HepG2 (cell line): ENCODE measurements around the gene ABCC10. TPM values are rescaled to one million over a fixed set of nuclear protein-coding genes. Genes with fewer than 3 reads are reported as not detected.

Experiments
- ATAC-seq: fragments of 200-7000 bp; cut with Tn5 transposase; 3 replicates; pipeline ENCODE4 v1.9.1; 2020; ENCODE audit warnings: mild to moderate bottlenecking, moderate library complexity
- BruUV-seq: library from RNA; stranded (reverse); fragments of 400-500 nt; replicated peaks from 2 replicates; lab custom pipeline; 2021; lab: Mats Ljungman, UMichigan
- CTCF ChIA-PET: fragments of 300-600 bp; formaldehyde crosslinking; extraction: SDS; loops from one replicate; lab custom pipeline; 2021; ENCODE audit warnings: low total read pairs, inconsistent platforms, low intra/inter-chr PET ratio; lab: Yijun Ruan, JAX
- POLR2A ChIA-PET: fragments of 350-600 bp; sonication (Branson Sonifier 250); formaldehyde crosslinking; loops from one replicate; lab custom pipeline; 2020; ENCODE audit warnings: antibody characterized with exemption, inconsistent platforms; lab: Yijun Ruan, JAX
- DNase-seq: peaks from one replicate; pipeline ENCODE4 v3.0.0-alpha.2; 2015; ENCODE audit warnings: low spot score
- FAIRE-seq: peaks from 3 replicates; lab custom pipeline; 2011; peaks lifted over from hg19 to GRCh38; lab: Jason Lieb, UNC
- H2AFZ ChIP-seq: one replicate; pipeline ENCODE4 v1.6.1; 2011; ENCODE audit warnings: low read length, inconsistent platforms
- H3K27ac ChIP-seq: fragments of 300-600 bp; 3 replicates; pipeline ENCODE4 v1.8.0; 2011; ENCODE audit warnings: mixed run types, mild to moderate bottlenecking, mixed read lengths, low read length, inconsistent platforms; ENCODE audit not compliant: insufficient read depth; ENCODE audit errors: extremely low read length
- H3K27me3 ChIP-seq, 2 experiments: fragments of 200-600 bp in 1 of 2; 2 replicates in 1 of 2; 3 replicates in 1 of 2; pipeline versions ENCODE4 v1.6.0 to v1.8.0; 2011; ENCODE audit warnings: low read length in 2 of 2, mild to moderate bottlenecking in 2 of 2, moderate library complexity in 2 of 2, inconsistent platforms in 1 of 2; ENCODE audit not compliant: insufficient read depth in 2 of 2, control insufficient read depth in 1 of 2
- H3K36me3 ChIP-seq, 2 experiments: fragments of 200-600 bp in 1 of 2; replicated peaks in 1 of 2; 2 replicates in 1 of 2; 3 replicates in 1 of 2; pipeline versions ENCODE4 v1.5.1 to v1.8.0; 2011; ENCODE audit warnings: low read length in 2 of 2, inconsistent platforms in 1 of 2; ENCODE audit not compliant: insufficient read depth in 2 of 2, control insufficient read depth in 1 of 2
- H3K4me1 ChIP-seq: 2 replicates; pipeline ENCODE4 v1.5.1; 2012; ENCODE audit warnings: low read length, inconsistent platforms; ENCODE audit not compliant: insufficient read depth
- H3K4me2 ChIP-seq: 2 replicates; pipeline ENCODE4 v1.6.0; 2011; ENCODE audit warnings: low read depth, low read length, inconsistent platforms
- H3K4me3 ChIP-seq, 3 experiments: fragments of 200-600 bp in 1 of 3; sonication (generic), shearing (Covaris generic) in 1 of 3; replicated peaks in 1 of 3; 2 replicates each; pipeline ENCODE4 v1.5.1; 2011 to 2016; ENCODE audit warnings: low read length in 3 of 3, inconsistent platforms in 2 of 3, low read depth in 2 of 3, mild to moderate bottlenecking in 2 of 3, control low read depth in 1 of 3, mixed read lengths in 1 of 3; ENCODE audit not compliant: insufficient read depth in 1 of 3
- H3K79me2 ChIP-seq: one replicate; pipeline ENCODE4 v1.6.1; 2011; ENCODE audit warnings: low read length, inconsistent platforms; ENCODE audit not compliant: insufficient read depth
- H3K9ac ChIP-seq: 2 replicates; pipeline ENCODE4 v1.6.0; 2011; ENCODE audit warnings: mild to moderate bottlenecking, low read depth, low read length, inconsistent platforms; ENCODE audit not compliant: insufficient read depth
- H3K9me3 ChIP-seq: 2 replicates; pipeline ENCODE4 v1.5.1; 2012; ENCODE audit warnings: mild to moderate bottlenecking, low read length
- H4K20me1 ChIP-seq: 2 replicates; pipeline ENCODE4 v1.6.0; 2011; ENCODE audit warnings: inconsistent platforms, mild to moderate bottlenecking, low read length, moderate library complexity; ENCODE audit not compliant: insufficient read depth
- AGO2 ChIP-seq: fragments of 200-400 bp; formaldehyde crosslinking; optimal IDR thresholded peaks from 2 replicates; pipeline ENCODE3; 2017; ENCODE audit warnings: mild to moderate bottlenecking, low read depth, low read length, moderate library complexity
- ATF4 ChIP-seq, 2 experiments: fragments of 450-650 bp in 1 of 2; sonication (generic) in 1 of 2; formaldehyde crosslinking; IDR thresholded peaks; 2 replicates each; pipeline versions ENCODE4 v1.5.0 to v1.8.0; 2020 to 2022; ENCODE audit warnings: mild to moderate bottlenecking in 1 of 2, missing genetic modification reagents in 1 of 2
- FOSL2 ChIP-seq: sonication (generic); formaldehyde crosslinking; IDR thresholded peaks from 2 replicates; pipeline ENCODE4 v1.4.0; 2020; ENCODE audit warnings: missing genetic modification reagents
- HNRNPL ChIP-seq: fragments of 200-400 bp; formaldehyde crosslinking; IDR thresholded peaks from 2 replicates; pipeline ENCODE4 v1.6.1; 2017; ENCODE audit warnings: mild to moderate bottlenecking, low read depth, low read length
- HOXA3 ChIP-seq: sonication (generic); formaldehyde crosslinking; IDR thresholded peaks from 2 replicates; pipeline ENCODE4 v1.5.0; 2020; ENCODE audit warnings: missing genetic modification reagents
- HOXD1 ChIP-seq: sonication (generic); formaldehyde crosslinking; IDR thresholded peaks from 2 replicates; pipeline ENCODE4 v1.5.0; 2020; ENCODE audit warnings: missing genetic modification reagents
- KDM1A ChIP-seq: IDR thresholded peaks from 2 replicates; pipeline ENCODE4 v1.6.1; 2016; ENCODE audit warnings: missing compliant biosample characterization
- KDM5A ChIP-seq: fragments of 200-600 bp; sonication (generic); IDR thresholded peaks from 2 replicates; pipeline ENCODE4 v1.7.0; 2018; ENCODE audit warnings: antibody characterized with exemption, mild to moderate bottlenecking, low read length, borderline replicate concordance
- LCORL ChIP-seq, 2 experiments: fragments of 450-650 bp in 1 of 2; sonication (generic) in 1 of 2; formaldehyde crosslinking in 1 of 2; IDR thresholded peaks; 2 replicates each; pipeline versions ENCODE4 v1.5.0 to v1.6.1; 2017 to 2020; ENCODE audit warnings: antibody characterized with exemption in 1 of 2, missing genetic modification reagents in 1 of 2
- MTA1 ChIP-seq: sonication (generic); formaldehyde crosslinking; IDR thresholded peaks from 2 replicates; pipeline ENCODE4 v1.4.0; 2020; ENCODE audit warnings: missing genetic modification reagents, mild to moderate bottlenecking, borderline replicate concordance
- MTF2 ChIP-seq: sonication (generic); formaldehyde crosslinking; IDR thresholded peaks from 2 replicates; pipeline ENCODE4 v1.5.0; 2020; ENCODE audit warnings: missing genetic modification reagents, borderline replicate concordance
- NR2C2 ChIP-seq: sonication (generic); formaldehyde crosslinking; IDR thresholded peaks from 2 replicates; pipeline ENCODE4 v1.4.0; 2020; ENCODE audit warnings: missing genetic modification reagents, mild to moderate bottlenecking, moderate library complexity, borderline replicate concordance
- PBX2 ChIP-seq: IDR thresholded peaks from 2 replicates; pipeline ENCODE4 v1.6.1; 2016; ENCODE audit warnings: control low read depth
- SNRNP70 ChIP-seq: fragments of 200-400 bp; formaldehyde crosslinking; IDR thresholded peaks from 2 replicates; pipeline ENCODE4 v1.6.1; 2017; ENCODE audit warnings: mild to moderate bottlenecking, low read depth, low read length, moderate library complexity
- SPEN ChIP-seq: sonication (generic); formaldehyde crosslinking; IDR thresholded peaks from 2 replicates; pipeline ENCODE4 v1.5.1; 2020; ENCODE audit warnings: low read depth, mild to moderate bottlenecking, missing genetic modification reagents
- TBP ChIP-seq: sonication (generic); formaldehyde crosslinking; IDR thresholded peaks from 2 replicates; pipeline ENCODE4 v1.5.0; 2020; ENCODE audit warnings: missing genetic modification reagents
- U2AF1 ChIP-seq: fragments of 200-400 bp; formaldehyde crosslinking; optimal IDR thresholded peaks from 2 replicates; pipeline ENCODE3; 2017; ENCODE audit warnings: mild to moderate bottlenecking, low read depth, low read length
- ZNF552 ChIP-seq: sonication (generic); formaldehyde crosslinking; IDR thresholded peaks from 2 replicates; pipeline ENCODE4 v1.9.0; 2022; ENCODE audit warnings: missing genetic modification reagents, mild to moderate bottlenecking, borderline replicate concordance
- ZNF576 ChIP-seq: sonication (generic); formaldehyde crosslinking; IDR thresholded peaks from 2 replicates; pipeline ENCODE4 v1.4.0; 2020; ENCODE audit warnings: mild to moderate bottlenecking, missing genetic modification reagents
- ZNF577 ChIP-seq: sonication (generic); formaldehyde crosslinking; IDR thresholded peaks from 2 replicates; pipeline ENCODE4 v1.4.0; 2020; ENCODE audit warnings: mild to moderate bottlenecking, low read depth, missing genetic modification reagents, borderline replicate concordance
- ZNF615 ChIP-seq: sonication (generic); formaldehyde crosslinking; IDR thresholded peaks from 2 replicates; pipeline ENCODE4 v1.5.0; 2020; ENCODE audit warnings: mild to moderate bottlenecking, missing genetic modification reagents, borderline replicate concordance
- ZNF629 ChIP-seq: sonication (generic); formaldehyde crosslinking; conservative IDR thresholded peaks from 2 replicates; pipeline ENCODE4 v1.5.0; 2020; ENCODE audit warnings: missing genetic modification reagents
- WGBS: methylation state at CpG from one replicate; pipeline ENCODE4 v1.1.6; 2017; ENCODE audit warnings: low lambda C conversion rate; 5-methylcytosine and 5-hydroxymethylcytosine counted together
- in situ Hi-C: cut with HindIII; loops from 2 replicates; pipeline ENCODE4 v1.10.0; 2017; ENCODE audit warnings: low pct_unique_long_range_greater_than_20kb; ENCODE audit not compliant: extremely low pct_ligation_motif_present
- intact Hi-C: fragments of 100-400 bp; cut with micrococcal nuclease; formaldehyde crosslinking; loops from one replicate; pipeline ENCODE4 v1.10.0; 2022; ENCODE audit not compliant: unreplicated experiment
- polyA plus RNA-seq, 8 experiments: library from polyadenylated mRNA; depleted of rRNA in 3 of 8; stranded (reverse) in 7 of 8; unstranded in 1 of 8; fragments of >200 nt; fragmentation: Illumina TruSeq in 4 of 8; extraction: Trizol in 4 of 8; gene quantifications; 2 replicates each; pipeline versions ENCODE4 v1.2.1 to v1.2.3, GENCODE V29; 2011 to 2016; ENCODE audit warnings: low read depth in 4 of 8, missing spikeins in 1 of 8, mixed read lengths in 1 of 8; ENCODE audit not compliant: insufficient read depth in 1 of 8
- total RNA-seq, 5 experiments: library from RNA; depleted of rRNA; stranded (reverse); fragments of >200 nt; fragmentation: Illumina TruSeq; extraction: Trizol; gene quantifications; 2 replicates each; pipeline ENCODE4 v1.2.3, GENCODE V29; 2016; ENCODE audit warnings: low read depth in 1 of 5

Gene ABCC10
- total and polyA plus RNA-seq, 2 of the 13 experiments (the other 11 are each of a cell fraction or from before 2014, with no cell fraction given) = 16.0 to 24.3 TPM

- TF ChIP-seq HOXA3 (peak; percentile 16; the same call in 1 of the 2 replicates), LCORL (IDR thresholded peaks at IDR 0.05) (no peak), LCORL (CRISPR knock-in tag; IDR thresholded peaks at IDR 0.05) (0 out of 2 replicates have a peak, but pooled peaks have one; percentile 4), HNRNPL (no peak), MTF2 (CRISPR knock-in tag) (0 out of 2 replicates have a peak, but pooled peaks have one; percentile 17), HOXD1 (CRISPR knock-in tag) (no peak)
These were observed 50.6 kb downstream of the ABCC10 start (continued) for GRCh38 chr6:43478008-43478372.

GRCh38 chr6:43481075-43481474 is 53.7 kb downstream of the ABCC10 start:
- no TSS peak for BruUV-seq
- no peak for DNase-seq
- Histone ChIP-seq H3K27me3 (no peaks in the 10 kb centered on the region; a peak in 1 of 5 replicates), H3K4me2 (peak overlapping the region; percentile 19; the same call in 1 of the 2 replicates), H4K20me1 (no peaks in the 10 kb centered on the region), H3K4me3 (no peak overlapping the region), H3K79me2 (peaks cover 61% of the 10 kb centered on the region), H3K4me1 (peaks cover 66% of the 10 kb centered on the region), H3K27ac (no peak overlapping the region), H2AFZ (no peak overlapping the region), H3K36me3 (peaks cover 0 to 3% of the 10 kb centered on the region in 2 experiments; a peak in 1 of 5 replicates), H3K9me3 (no peaks in the 10 kb centered on the region), H3K9ac (no peak overlapping the region)
- intact Hi-C loops = no loop called here
- ATAC-seq = no peak
- ChIA-PET POLR2A (interaction anchor here (0.7 to 6.5 kb wide), 3 partner anchors 10 to 698 kb away, joined by 3 to 141 read pairs (median 4); no protein-coding TSS in a partner anchor), CTCF (no interaction called here)
- FAIRE-seq = no peak
- WGBS = 98% methylated on average over 2 of the region's 2 CpGs
- in situ Hi-C loops = no loop called here
- TF ChIP-seq ZNF577 (CRISPR knock-in tag) (no peak), MTA1 (CRISPR knock-in tag) (no peak), AGO2 (no peak), FOSL2 (peak; percentile 50; the same call in 1 of the 2 replicates), KDM5A (no peak), KDM1A (CRISPR knock-in tag) (no peak), ATF4 (CRISPR knock-in tag; IDR thresholded peaks at IDR 0.05) (peak in 1 of 2 experiments; percentile 92; a peak in 2 of 4 replicates), ZNF615 (no peak), U2AF1 (no peak), ZNF576 (CRISPR knock-in tag) (no peak), PBX2 (CRISPR knock-in tag) (peak; percentile 54; the same call in 1 of the 2 replicates), ZNF629 (CRISPR knock-in tag) (no peak), TBP (CRISPR knock-in tag) (no peak), ZNF552 (CRISPR knock-in tag) (no peak), NR2C2 (CRISPR knock-in tag) (no peak), SNRNP70 (no peak), SPEN (CRISPR knock-in tag) (no peak)
